ENCODE results near the gene PCLO.

Gene PCLO

GRCh38 chr7:82818171-82818570 is 344.5 kb downstream of the PCLO start:
- DNase-seq, result no peak

- DNase-seq, result no peak
Measured at GRCh38 chr7:82816272-82816671, 346.4 kb downstream of the PCLO start.

GRCh38 chr7:82810558-82811259 is 352.0 kb downstream of the PCLO start:
- DNase-seq, result no peak

GRCh38 chr7:82808633-82809032 is 354.1 kb downstream of the PCLO start:
- DNase-seq, result no peak

GRCh38 chr7:82805527-82805960 is 357.1 kb downstream of the PCLO start:
- no peak for DNase-seq

- no peak for DNase-seq
Measured at GRCh38 chr7:82803411-82803810, 359.3 kb downstream of the PCLO start.

GRCh38 chr7:82789883-82790609 is 372.6 kb downstream of the PCLO start:
- DNase-seq, result no peak

GRCh38 chr7:82778021-82778420 is 384.7 kb downstream of the PCLO start:
- no peak for DNase-seq

- DNase-seq, result no peak
Measured at GRCh38 chr7:82762880-82763279, 399.8 kb downstream of the PCLO start.

GRCh38 chr7:82760831-82761230 is 401.9 kb downstream of the PCLO start:
- no peak for DNase-seq

- no peak for DNase-seq
Measured at GRCh38 chr7:82760074-82760473, 402.6 kb downstream of the PCLO start.

GRCh38 chr7:82755705-82756551 is 406.8 kb downstream of the PCLO start:
- no peak for DNase-seq

GRCh38 chr7:82750007-82750406 is 412.7 kb downstream of the PCLO start:
- DNase-seq, result no peak

- DNase-seq, result no peak
Measured at GRCh38 chr7:82745820-82746219, 416.9 kb downstream of the PCLO start.

GRCh38 chr7:82745117-82745516 is 417.6 kb downstream of the PCLO start:
- DNase-seq, result no peak

GRCh38 chr7:82742163-82742562 is 420.5 kb downstream of the PCLO start:
- DNase-seq, result no peak

GRCh38 chr7:82741493-82741892 is 421.2 kb downstream of the PCLO start:
- DNase-seq, result no peak

- DNase-seq, result no peak
Measured at GRCh38 chr7:82740246-82740848, 422.3 kb downstream of the PCLO start.

GRCh38 chr7:82736633-82737032 is 426.1 kb downstream of the PCLO start:
- no peak for DNase-seq

- DNase-seq, result no peak
Measured at GRCh38 chr7:82732677-82733076, 430.0 kb downstream of the PCLO start.

- no peak for DNase-seq
Measured at GRCh38 chr7:82729172-82730030, 433.3 kb downstream of the PCLO start.

Data from stimulated activated CD4-positive, alpha-beta T cell treated with anti-CD3 and anti-CD28 coated beads, Interleukin-12 subunit alpha, Interleukin-12 subunit beta, amount 100 ng/mL, for 4 hours (primary cell).